ENCODE data around the gene FLACC1.

Gene FLACC1

GRCh38 chr2:201285499-201285898 is 71.6 kb downstream of the FLACC1 start:
- Histone ChIP-seq H3K4me3 (no peak overlapping the region), H3K4me1 (no peaks in the 10 kb centered on the region), H4K20me1 (no peaks in the 10 kb centered on the region), H3K27ac (no peak overlapping the region), H3K9ac (no peak overlapping the region), H3K9me3 (peaks cover 46% of the 10 kb centered on the region), H3K4me2 (no peak overlapping the region), H3K36me3 (peaks cover 66% of the 10 kb centered on the region), H3K27me3 (no peaks in the 10 kb centered on the region)
- TF ChIP-seq Cebpa-rat (IDR thresholded peaks at IDR 0.05): no peak

GRCh38 chr2:201280191-201281040 is 76.7 kb downstream of the FLACC1 start:
- no peaks in the 10 kb centered on the region for H4K20me1 ChIP-seq
- H3K4me1 ChIP-seq: no peaks in the 10 kb centered on the region
- peaks cover 65% of the 10 kb centered on the region for H3K36me3 ChIP-seq
- no peak overlapping the region for H3K9ac ChIP-seq
- no peak for TF ChIP-seq Cebpa-rat (IDR thresholded peaks at IDR 0.05)
- H3K4me2 ChIP-seq: no peak overlapping the region
- peaks cover 19% of the 10 kb centered on the region for H3K9me3 ChIP-seq
- H3K27ac ChIP-seq: no peak overlapping the region
- no peak overlapping the region for H3K4me3 ChIP-seq
- H3K27me3 ChIP-seq: no peaks in the 10 kb centered on the region

GRCh38 chr2:201279079-201279478 is 78.1 kb downstream of the FLACC1 start:
- Histone ChIP-seq H3K27ac (no peak overlapping the region), H3K4me2 (no peak overlapping the region), H3K36me3 (peaks cover 69% of the 10 kb centered on the region), H3K4me3 (no peak overlapping the region), H3K27me3 (no peaks in the 10 kb centered on the region), H3K9me3 (peaks cover 12% of the 10 kb centered on the region), H3K4me1 (no peaks in the 10 kb centered on the region), H3K9ac (no peak overlapping the region), H4K20me1 (no peaks in the 10 kb centered on the region)
- TF ChIP-seq Cebpa-rat (IDR thresholded peaks at IDR 0.05): no peak

DNA sequence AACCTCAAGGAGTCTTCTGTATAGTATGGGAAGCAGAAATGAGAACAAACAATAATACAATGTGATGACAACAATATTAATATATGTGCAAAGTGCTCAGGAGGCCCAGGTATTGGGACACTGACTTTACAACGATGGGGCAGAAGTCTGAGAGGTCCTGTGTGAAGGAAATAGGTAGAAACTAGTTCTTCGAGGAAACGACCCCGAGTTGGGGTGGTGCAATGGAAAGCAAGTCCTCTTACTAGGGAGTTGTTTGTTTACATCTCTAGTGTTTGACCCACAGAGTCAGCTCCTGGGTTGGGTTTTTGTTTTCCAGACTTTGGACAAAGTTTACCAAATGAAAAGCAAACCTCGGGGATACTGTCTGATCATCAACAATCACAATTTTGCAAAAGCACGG is 80.6 kb downstream of the FLACC1 start:
- Histone ChIP-seq H3K27me3 (no peaks in the 10 kb centered on the region), H3K36me3 (peaks cover 95% of the 10 kb centered on the region), H3K9me3 (peaks cover 12% of the 10 kb centered on the region), H3K4me1 (no peaks in the 10 kb centered on the region), H3K9ac (no peak overlapping the region), H4K20me1 (no peaks in the 10 kb centered on the region), H3K4me2 (no peak overlapping the region), H3K27ac (no peak overlapping the region), H3K4me3 (no peak overlapping the region)
- TF ChIP-seq Cebpa-rat (IDR thresholded peaks at IDR 0.05): no peak

- Histone ChIP-seq H3K4me1 (no peaks in the 10 kb centered on the region), H3K27me3 (no peaks in the 10 kb centered on the region), H3K4me2 (no peak overlapping the region), H3K9ac (no peak overlapping the region), H3K36me3 (peaks cover 96% of the 10 kb centered on the region), H3K4me3 (no peak overlapping the region), H3K9me3 (peaks cover 7% of the 10 kb centered on the region), H3K27ac (no peak overlapping the region), H4K20me1 (no peaks in the 10 kb centered on the region)
- TF ChIP-seq Cebpa-rat (IDR thresholded peaks at IDR 0.05): no peak
These were observed 81.2 kb downstream of the FLACC1 start for GRCh38 chr2:201275990-201276389.

- H3K4me1 ChIP-seq: no peaks in the 10 kb centered on the region
- no peak overlapping the region for H3K27ac ChIP-seq
- no peaks in the 10 kb centered on the region; the same call in 1 of the 2 replicates for H4K20me1 ChIP-seq
- no peak overlapping the region for H3K9ac ChIP-seq
- H3K4me2 ChIP-seq: no peak overlapping the region
- no peak for TF ChIP-seq Cebpa-rat (IDR thresholded peaks at IDR 0.05)
- no peaks in the 10 kb centered on the region for H3K27me3 ChIP-seq
- no peak overlapping the region for H3K4me3 ChIP-seq
- H3K36me3 ChIP-seq: peaks cover 96% of the 10 kb centered on the region
- H3K9me3 ChIP-seq: no peaks in the 10 kb centered on the region
These were observed 82.1 kb downstream of the FLACC1 start for GRCh38 chr2:201275069-201275468.

GRCh38 chr2:201273330-201273983 is 83.7 kb downstream of the FLACC1 start:
- Histone ChIP-seq H3K9ac (no peak overlapping the region), H3K4me3 (no peak overlapping the region), H3K27ac (no peak overlapping the region), H3K36me3 (peaks cover 99% of the 10 kb centered on the region), H3K4me1 (no peaks in the 10 kb centered on the region), H3K27me3 (no peaks in the 10 kb centered on the region), H3K9me3 (no peaks in the 10 kb centered on the region), H3K4me2 (no peak overlapping the region), H4K20me1 (no peaks in the 10 kb centered on the region; the same call in 1 of the 2 replicates)
- no peak for TF ChIP-seq Cebpa-rat (IDR thresholded peaks at IDR 0.05)

- H3K9me3 ChIP-seq: no peaks in the 10 kb centered on the region
- no peaks in the 10 kb centered on the region for H3K27me3 ChIP-seq
- no peak overlapping the region for H3K27ac ChIP-seq
- H3K4me3 ChIP-seq: no peak overlapping the region
- H4K20me1 ChIP-seq: peaks cover under 1% of the 10 kb centered on the region; the same call in 1 of the 2 replicates
- H3K9ac ChIP-seq: no peak overlapping the region
- no peak for TF ChIP-seq Cebpa-rat (IDR thresholded peaks at IDR 0.05)
- H3K4me1 ChIP-seq: no peaks in the 10 kb centered on the region
- no peak overlapping the region for H3K4me2 ChIP-seq
- H3K36me3 ChIP-seq: peaks cover 99% of the 10 kb centered on the region
These were observed 85.2 kb downstream of the FLACC1 start for GRCh38 chr2:201271917-201272316.

DNA sequence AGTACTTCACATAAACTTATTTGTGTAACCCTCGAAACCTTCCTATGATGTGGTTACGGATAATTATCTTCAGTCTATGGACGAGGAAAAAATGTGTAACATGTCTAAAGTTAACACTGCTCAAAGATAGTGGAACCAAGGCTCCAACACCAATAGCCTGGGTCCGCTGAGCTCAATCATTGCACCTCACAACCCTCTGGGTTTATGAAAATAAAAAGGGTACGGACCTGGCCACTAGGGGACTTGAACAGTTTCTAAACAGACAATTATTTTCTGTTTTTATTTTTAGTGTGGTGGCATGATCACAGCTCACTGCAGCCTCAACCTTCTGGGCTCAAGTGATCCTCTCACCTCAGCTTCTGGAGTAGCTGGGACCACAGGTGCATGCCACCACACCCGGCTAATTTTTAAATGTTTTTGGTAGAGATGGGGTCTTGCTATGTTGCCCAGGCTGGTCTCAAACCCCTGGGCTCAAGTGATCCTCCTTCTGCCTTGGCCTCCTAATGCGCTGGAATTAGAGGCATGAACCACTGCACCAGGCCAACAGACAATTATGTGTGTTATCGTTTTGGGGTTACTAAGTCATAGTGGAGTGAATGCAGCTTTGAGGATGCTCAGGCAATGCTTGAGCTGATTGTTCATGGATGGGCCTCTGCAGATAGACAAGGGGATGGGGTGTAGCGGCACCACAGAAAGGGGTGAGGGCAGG is 86.7 kb downstream of the FLACC1 start:
- peaks cover 98% of the 10 kb centered on the region for H3K36me3 ChIP-seq
- no peaks in the 10 kb centered on the region for H3K9me3 ChIP-seq
- no peak overlapping the region for H3K27ac ChIP-seq
- no peak overlapping the region for H3K4me2 ChIP-seq
- H4K20me1 ChIP-seq: peaks cover 15% of the 10 kb centered on the region
- TF ChIP-seq Cebpa-rat (IDR thresholded peaks at IDR 0.05): no peak
- no peak overlapping the region for H3K4me3 ChIP-seq
- no peaks in the 10 kb centered on the region for H3K27me3 ChIP-seq
- peaks cover 3% of the 10 kb centered on the region for H3K4me1 ChIP-seq
- H3K9ac ChIP-seq: no peak overlapping the region

DNA sequence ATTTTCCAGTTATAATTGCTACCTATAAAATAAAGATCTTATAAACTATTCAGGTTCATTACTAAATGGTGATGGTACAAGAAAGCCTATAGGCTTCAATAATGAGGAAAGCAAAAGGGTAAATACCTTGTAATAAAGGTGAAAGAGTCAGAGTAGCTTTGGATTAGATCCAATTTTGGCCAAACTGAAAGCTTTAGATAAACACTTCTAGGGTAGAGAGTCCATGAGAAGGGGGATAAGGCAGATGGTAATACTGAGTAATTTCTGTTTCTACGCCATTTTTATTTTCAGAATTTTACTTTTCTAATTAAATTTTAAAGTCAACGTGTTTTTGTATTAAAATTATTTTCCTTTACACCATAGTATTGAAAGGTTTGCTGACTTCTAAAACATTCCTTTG is 87.4 kb downstream of the FLACC1 start:
- H3K36me3 ChIP-seq: peaks cover 93% of the 10 kb centered on the region

More for the DNA sequence above, 87.4 kb downstream of the FLACC1 start:
- H3K27me3 ChIP-seq: no peaks in the 10 kb centered on the region
- H3K4me3 ChIP-seq: no peak overlapping the region
- H4K20me1 ChIP-seq: peaks cover 22% of the 10 kb centered on the region
- H3K9ac ChIP-seq: no peak overlapping the region
- H3K27ac ChIP-seq: no peak overlapping the region
- no peak overlapping the region for H3K4me2 ChIP-seq
- H3K4me1 ChIP-seq: peaks cover 10% of the 10 kb centered on the region
- TF ChIP-seq Cebpa-rat (IDR thresholded peaks at IDR 0.05): no peak
- no peaks in the 10 kb centered on the region for H3K9me3 ChIP-seq
